BJ (cell line): Measurements from ENCODE around the gene RBP2. TPM values are rescaled to one million over a fixed set of nuclear protein-coding genes. Genes with fewer than 3 reads are reported as not detected.

Experiments
- CTCF ChIA-PET: fragments of 350-600 bp; formaldehyde crosslinking; extraction: SDS; loops from one replicate; lab custom pipeline; 2021; ENCODE audit warnings: antibody characterized with exemption, inconsistent platforms; lab: Yijun Ruan, JAX
- POLR2A ChIA-PET: fragments of 300-600 bp; sonication (Branson Sonifier 250); formaldehyde crosslinking; extraction: SDS; loops from one replicate; lab custom pipeline; 2021; ENCODE audit warnings: antibody characterized with exemption; lab: Charles Lee
- DNase-seq: peaks from one replicate; pipeline ENCODE4 v3.0.0-alpha.2; 2011; ENCODE audit warnings: low read depth
- H3K27me3 ChIP-seq: 2 replicates; pipeline ENCODE4 v1.6.0; 2011; ENCODE audit warnings: low read length; ENCODE audit not compliant: control insufficient read depth, insufficient read depth
- H3K36me3 ChIP-seq: 2 replicates; pipeline ENCODE4 v1.5.1; 2011; ENCODE audit warnings: low read length; ENCODE audit not compliant: control insufficient read depth, insufficient read depth
- H3K4me3 ChIP-seq: 2 replicates; pipeline ENCODE4 v1.5.1; 2011; ENCODE audit warnings: low read depth, mild to moderate bottlenecking, control low read depth, low read length
- polyA plus RNA-seq: library from polyadenylated mRNA; depleted of rRNA; stranded (reverse); fragments of >200 nt; gene quantifications from 2 replicates; pipeline ENCODE4 v1.2.3, GENCODE V29; 2011
- TF ChIP-seq, protein P1 (sequence below): IDR thresholded peaks from 2 replicates; pipeline ENCODE4 v1.5.1; 2011; ENCODE audit warnings: low read depth, mild to moderate bottlenecking, control low read depth, inconsistent platforms, low read length, moderate library complexity; ENCODE audit not compliant: insufficient read depth

The RBP2 gene
- polyA plus RNA-seq, 1 experiment: not detected

DNA sequence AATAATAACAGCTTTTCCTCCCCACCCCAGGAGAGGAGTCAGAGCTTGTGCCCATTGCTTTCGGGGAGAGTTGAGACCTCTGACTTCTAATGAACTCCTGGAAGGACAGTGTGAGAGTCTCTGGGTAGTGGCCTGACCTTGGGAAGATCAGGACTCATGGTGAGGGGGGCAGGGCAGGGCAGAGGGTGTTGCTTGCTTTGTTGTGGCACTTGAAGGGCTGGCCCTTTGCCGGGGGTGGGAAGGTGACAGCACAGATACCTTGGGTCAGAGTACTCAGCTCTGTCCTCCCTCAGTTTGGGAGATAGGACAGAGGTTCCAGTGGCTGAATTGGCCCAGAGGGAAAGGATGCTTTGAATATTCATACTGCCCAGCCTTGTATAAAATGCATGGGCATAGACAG, 15.8 kb downstream of the RBP2 start:
- CTCF ChIA-PET: no interaction called here
- Histone ChIP-seq H3K4me3 (no peak overlapping the region), H3K36me3 (no peaks in the 10 kb centered on the region), H3K27me3 (no peaks in the 10 kb centered on the region)
- POLR2A ChIA-PET: no interaction called here
- TF ChIP-seq, protein P1, sequence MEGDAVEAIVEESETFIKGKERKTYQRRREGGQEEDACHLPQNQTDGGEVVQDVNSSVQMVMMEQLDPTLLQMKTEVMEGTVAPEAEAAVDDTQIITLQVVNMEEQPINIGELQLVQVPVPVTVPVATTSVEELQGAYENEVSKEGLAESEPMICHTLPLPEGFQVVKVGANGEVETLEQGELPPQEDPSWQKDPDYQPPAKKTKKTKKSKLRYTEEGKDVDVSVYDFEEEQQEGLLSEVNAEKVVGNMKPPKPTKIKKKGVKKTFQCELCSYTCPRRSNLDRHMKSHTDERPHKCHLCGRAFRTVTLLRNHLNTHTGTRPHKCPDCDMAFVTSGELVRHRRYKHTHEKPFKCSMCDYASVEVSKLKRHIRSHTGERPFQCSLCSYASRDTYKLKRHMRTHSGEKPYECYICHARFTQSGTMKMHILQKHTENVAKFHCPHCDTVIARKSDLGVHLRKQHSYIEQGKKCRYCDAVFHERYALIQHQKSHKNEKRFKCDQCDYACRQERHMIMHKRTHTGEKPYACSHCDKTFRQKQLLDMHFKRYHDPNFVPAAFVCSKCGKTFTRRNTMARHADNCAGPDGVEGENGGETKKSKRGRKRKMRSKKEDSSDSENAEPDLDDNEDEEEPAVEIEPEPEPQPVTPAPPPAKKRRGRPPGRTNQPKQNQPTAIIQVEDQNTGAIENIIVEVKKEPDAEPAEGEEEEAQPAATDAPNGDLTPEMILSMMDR: no peak
- DNase-seq: no peak

DNA sequence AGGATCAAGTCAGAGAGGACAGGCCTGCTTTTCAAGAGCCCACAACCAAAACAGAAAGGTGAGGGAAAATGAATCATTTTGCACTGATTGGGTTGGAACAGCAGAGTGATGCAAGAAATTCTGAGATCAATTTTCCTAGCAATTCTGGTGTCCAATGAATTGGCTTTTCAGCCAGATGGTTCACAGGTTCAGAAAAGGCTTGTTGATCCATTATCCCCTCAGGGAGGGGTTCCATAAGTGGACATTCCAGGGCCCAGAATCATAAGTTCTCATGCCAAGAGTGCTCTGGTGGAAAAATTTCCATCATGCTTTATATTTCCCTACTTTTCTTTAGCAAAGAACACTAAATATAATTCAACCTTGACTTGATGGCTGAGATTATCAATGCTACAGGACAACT, 16.2 kb downstream of the RBP2 start:
- TF ChIP-seq, protein P1: no peak
- no peak overlapping the region for H3K4me3 ChIP-seq
- ChIA-PET CTCF (no interaction called here), POLR2A (no interaction called here)
- no peaks in the 10 kb centered on the region for H3K27me3 ChIP-seq
- H3K36me3 ChIP-seq: no peaks in the 10 kb centered on the region
- DNase-seq: no peak

DNA sequence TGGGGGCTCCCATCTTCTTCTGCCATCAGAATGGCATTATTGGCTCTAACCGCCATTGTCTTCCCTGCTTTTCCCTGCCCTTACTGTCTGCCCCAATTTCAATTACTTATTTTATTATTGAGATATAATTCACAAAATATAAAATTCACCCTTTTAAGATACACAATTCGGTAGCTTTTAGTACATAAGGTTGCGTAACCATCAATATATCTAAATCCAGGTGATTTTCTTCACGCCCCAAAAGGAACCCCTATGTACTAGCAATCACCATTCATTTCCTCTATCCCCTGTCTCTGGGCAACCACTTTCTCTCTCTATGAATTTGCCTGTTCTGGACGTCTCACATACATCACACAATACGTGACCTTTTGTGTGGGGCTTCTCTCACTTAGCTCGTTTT, 18.0 kb downstream of the RBP2 start:
- CTCF ChIA-PET: no interaction called here
- POLR2A ChIA-PET: no interaction called here
- TF ChIP-seq, protein P1: no peak
- Histone ChIP-seq H3K27me3 (no peaks in the 10 kb centered on the region), H3K36me3 (no peaks in the 10 kb centered on the region), H3K4me3 (no peak overlapping the region)
- no peak for DNase-seq

DNA sequence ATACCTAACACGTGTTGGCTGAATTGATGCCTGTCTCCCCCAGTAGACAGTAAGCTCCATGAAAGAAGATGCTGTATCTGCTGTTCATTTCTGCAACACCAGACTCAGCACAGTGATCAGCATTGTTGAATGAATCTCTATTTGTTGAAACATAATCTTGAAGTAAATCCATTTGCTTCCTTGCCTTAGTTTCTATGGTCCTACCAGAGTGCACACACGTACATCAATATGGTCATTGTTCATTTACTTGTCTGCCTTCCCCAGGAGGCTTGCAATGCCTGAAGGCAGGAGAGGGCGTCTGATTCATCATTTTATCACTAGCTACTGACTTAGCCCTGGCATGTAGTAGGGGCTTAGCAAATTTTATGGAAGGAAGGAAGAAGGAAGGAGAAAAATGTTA, 19.2 kb downstream of the RBP2 start:
- TF ChIP-seq, protein P1: no peak
- Histone ChIP-seq H3K36me3 (no peaks in the 10 kb centered on the region), H3K4me3 (no peak overlapping the region), H3K27me3 (no peaks in the 10 kb centered on the region)
- CTCF ChIA-PET: no interaction called here
- POLR2A ChIA-PET: no interaction called here
- DNase-seq: no peak

DNA sequence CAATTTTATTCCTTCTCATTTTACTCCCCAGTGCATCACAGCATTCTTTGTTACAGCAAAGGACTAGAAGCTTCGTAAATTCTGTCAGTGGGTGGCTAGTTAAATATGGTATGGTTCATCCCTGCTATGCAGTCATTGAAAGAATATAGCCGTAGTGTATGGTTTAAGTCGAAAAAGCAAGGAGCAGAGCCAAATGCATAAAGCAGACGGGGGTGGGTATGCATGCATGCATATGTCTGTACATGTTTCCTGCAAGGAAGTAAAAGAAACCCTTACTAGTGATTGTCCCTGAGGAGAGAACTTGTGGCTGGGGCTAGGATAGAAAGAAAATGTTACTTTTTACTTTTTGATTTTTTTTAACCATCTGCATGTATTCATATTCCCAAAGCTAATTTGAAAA, 19.9 kb downstream of the RBP2 start:
- DNase-seq: no peak
- TF ChIP-seq, protein P1: no peak
- ChIA-PET CTCF (interaction anchor here (1.0 kb wide), 1 partner anchor 8 kb away, joined by 4 read pairs; no protein-coding TSS in a partner anchor), POLR2A (no interaction called here)
- Histone ChIP-seq H3K27me3 (no peaks in the 10 kb centered on the region), H3K36me3 (no peaks in the 10 kb centered on the region), H3K4me3 (no peak overlapping the region)
